Measurements from ENCODE around the gene VASH2.

The VASH2 gene

GRCh38 chr1:212977781-212978645 is 27.7 kb downstream of the VASH2 start:
- in situ Hi-C loops (cut with MboI; ENCODE audit: low sequenced_read_pairs) = loop anchor here (25.0 kb wide), 2 partner anchors 316 to 916 kb away; no protein-coding TSS in a partner anchor

- in situ Hi-C loops (cut with MboI; ENCODE audit: low sequenced_read_pairs) = loop anchor here (25.0 kb wide), 2 partner anchors 317 to 917 kb away; no protein-coding TSS in a partner anchor
These were observed 29.2 kb downstream of the VASH2 start for GRCh38 chr1:212979340-212980122.

- in situ Hi-C loops (cut with MboI; ENCODE audit: low sequenced_read_pairs) = loop anchor here (25.0 kb wide), 2 partner anchors 318 to 918 kb away; no protein-coding TSS in a partner anchor
These were observed 29.9 kb downstream of the VASH2 start for GRCh38 chr1:212980123-212980785.

- in situ Hi-C loops (cut with MboI; ENCODE audit: low sequenced_read_pairs) = loop anchor here (25.0 kb wide), 2 partner anchors 319 to 919 kb away; no protein-coding TSS in a partner anchor
These were observed 30.7 kb downstream of the VASH2 start for GRCh38 chr1:212981025-212981495.

- in situ Hi-C loops (cut with MboI; ENCODE audit: low sequenced_read_pairs) = loop anchor here (25.0 kb wide), 2 partner anchors 319 to 919 kb away; no protein-coding TSS in a partner anchor
These were observed 31.4 kb downstream of the VASH2 start for GRCh38 chr1:212981571-212982328.

GRCh38 chr1:212982430-212983152 is 32.2 kb downstream of the VASH2 start:
- in situ Hi-C loops (cut with MboI; ENCODE audit: low sequenced_read_pairs) = loop anchor here (25.0 kb wide), 2 partner anchors 320 to 920 kb away; no protein-coding TSS in a partner anchor

GRCh38 chr1:212983482-212983881 is 33.1 kb downstream of the VASH2 start:
- in situ Hi-C loops (cut with MboI; ENCODE audit: low sequenced_read_pairs) = loop anchor here (25.0 kb wide), 2 partner anchors 321 to 921 kb away; no protein-coding TSS in a partner anchor

GRCh38 chr1:212984522-212985291 is 34.4 kb downstream of the VASH2 start:
- in situ Hi-C loops (cut with MboI; ENCODE audit: low sequenced_read_pairs) = loop anchor here (25.0 kb wide), 2 partner anchors 322 to 922 kb away; no protein-coding TSS in a partner anchor

- in situ Hi-C loops (cut with MboI; ENCODE audit: low sequenced_read_pairs) = loop anchor here (25.0 kb wide), 2 partner anchors 324 to 924 kb away; no protein-coding TSS in a partner anchor
These were observed 36.2 kb downstream of the VASH2 start for GRCh38 chr1:212986551-212986950.

- in situ Hi-C loops (cut with MboI; ENCODE audit: low sequenced_read_pairs) = loop anchor here (25.0 kb wide), 2 partner anchors 326 to 926 kb away; no protein-coding TSS in a partner anchor
These were observed 37.5 kb downstream of the VASH2 start for GRCh38 chr1:212987702-212988322.

- in situ Hi-C loops (cut with MboI; ENCODE audit: low sequenced_read_pairs) = loop anchor here (25.0 kb wide), 2 partner anchors 328 to 928 kb away; no protein-coding TSS in a partner anchor
These were observed 39.9 kb downstream of the VASH2 start for GRCh38 chr1:212990276-212990675.

GRCh38 chr1:212993960-212994359 is 43.6 kb downstream of the VASH2 start:
- in situ Hi-C loops (cut with MboI; ENCODE audit: low sequenced_read_pairs) = loop anchor here (25.0 kb wide), 2 partner anchors 332 to 932 kb away; no protein-coding TSS in a partner anchor

- in situ Hi-C loops (cut with MboI; ENCODE audit: low sequenced_read_pairs) = loop anchor here (25.0 kb wide), 2 partner anchors 333 to 933 kb away; no protein-coding TSS in a partner anchor
These were observed 44.6 kb downstream of the VASH2 start for GRCh38 chr1:212994926-212995325.

- in situ Hi-C loops (cut with MboI; ENCODE audit: low sequenced_read_pairs) = no loop called here
These were observed 52.9 kb downstream of the VASH2 start for GRCh38 chr1:213003256-213003655.

GRCh38 chr1:213008564-213008963 is 58.2 kb downstream of the VASH2 start:
- in situ Hi-C loops (cut with MboI; ENCODE audit: low sequenced_read_pairs) = no loop called here

GRCh38 chr1:213014642-213015041 is 64.3 kb downstream of the VASH2 start:
- in situ Hi-C loops (cut with MboI; ENCODE audit: low sequenced_read_pairs) = no loop called here

All from HL-60/S4 treated with retinoic acid at 250 ng/mL for 4 days and 3 days (cell line).